Measurements from ENCODE around the gene CELF4. TPM values are rescaled to one million over a fixed set of nuclear protein-coding genes. Genes with fewer than 3 reads are reported as not detected.

CELF4 gene
- total and polyA plus RNA-seq, 10 of the 15 experiments (the other 5 are each of a cell fraction or from before 2014, with no cell fraction given): 0.03 to 0.32 TPM; not detected in 8

- 3% methylated on average over 5 of the region's 5 CpGs for WGBS (ENCODE audit: insufficient coverage, insufficient replicate concordance, low lambda C conversion rate, missing lambda C conversion rate)
- BruUV-seq (replicated peaks): no TSS peak
- no peak overlapping the region for H3K27ac ChIP-seq (ENCODE audit: control insufficient read depth, insufficient read depth)
- H3K9me3 ChIP-seq (replicated peaks; ENCODE audit: control insufficient read depth, insufficient read depth, low read length): no peaks in the 10 kb centered on the region
- FAIRE-seq: no peak
- no peaks in the 10 kb centered on the region for H3K36me3 ChIP-seq (ENCODE audit: control insufficient read depth in 2 of 2, insufficient read depth in 2 of 2, low read length in 1 of 2)
- in situ Hi-C loops (cut with MboI): no loop called here
- SMC1A ChIA-PET (ENCODE audit: uncharacterized antibody, unreplicated experiment): no interaction called here
- no peak for ATAC-seq
- H3K9ac ChIP-seq (ENCODE audit: control insufficient read depth, insufficient read depth, low read length): no peak overlapping the region
- peaks cover 0 to 2% of the 10 kb centered on the region in 2 experiments; a peak in 2 of 4 replicates for H3K27me3 ChIP-seq (replicated peaks in 1 of 2; ENCODE audit: control insufficient read depth in 2 of 2, insufficient read depth in 2 of 2, low read length in 1 of 2)
- H3K4me3 ChIP-seq: no peak overlapping the region
- CTCF ChIA-PET: no interaction called here
- TF ChIP-seq SUPT20H (IDR thresholded peaks at IDR 0.05; ENCODE audit: borderline replicate concordance, control insufficient read depth, low read depth, low read length): no peak
- TF ChIP-seq SREBF1 (IDR thresholded peaks at IDR 0.05; ENCODE audit: low read length): no peak
- no peak for TF ChIP-seq HDAC2 (IDR thresholded peaks at IDR 0.05)
- TF ChIP-seq RAD21 (IDR thresholded peaks at IDR 0.05; ENCODE audit: insufficient read depth, low read depth, low read length): no peak
- TF ChIP-seq NR2C2 (IDR thresholded peaks at IDR 0.05; ENCODE audit: borderline replicate concordance, control insufficient read depth, insufficient read length, low read depth): no peak
- TF ChIP-seq ZNF24 (IDR thresholded peaks at IDR 0.05): no peak
- TF ChIP-seq NFYB (IDR thresholded peaks at IDR 0.05; ENCODE audit: insufficient read depth, low read depth, low read length): no peak
- no peak for TF ChIP-seq MTA2 (IDR thresholded peaks at IDR 0.05; ENCODE audit: low read depth)
- TF ChIP-seq WRNIP1 (IDR thresholded peaks at IDR 0.05; ENCODE audit: borderline replicate concordance, low read depth, low read length): no peak
- no peak for TF ChIP-seq RFX5 (IDR thresholded peaks at IDR 0.05; ENCODE audit: low read depth, low read length)
- no peak for TF ChIP-seq RBBP5 (conservative IDR thresholded peaks at IDR 0.05)
- no peak for TF ChIP-seq ZBTB11 (CRISPR knock-in tag; IDR thresholded peaks at IDR 0.05)
- TF ChIP-seq RCOR1 (conservative IDR thresholded peaks at IDR 0.05; ENCODE audit: low read depth, low read length): no peak
- TF ChIP-seq NRF1 (conservative IDR thresholded peaks at IDR 0.05; ENCODE audit: low read depth, low read length): no peak
- TF ChIP-seq KLF5 (IDR thresholded peaks at IDR 0.05; ENCODE audit: partially characterized antibody): no peak
- no peak for TF ChIP-seq SIX5 (IDR thresholded peaks at IDR 0.05; ENCODE audit: low read depth, low read length, severe bottlenecking)
- TF ChIP-seq SKIL (IDR thresholded peaks at IDR 0.05; ENCODE audit: low read depth, poor library complexity, severe bottlenecking): no peak
- no peak for DNase-seq (ENCODE audit: low read depth, low spot score)
- RAD21 ChIA-PET (ENCODE audit: unreplicated experiment): no interaction called here
- H2AFZ ChIP-seq (ENCODE audit: control insufficient read depth, low read depth, low read length): no peak overlapping the region
- no peak overlapping the region for H3K4me2 ChIP-seq (ENCODE audit: control insufficient read depth, insufficient read depth)
- intact Hi-C loops (cut with micrococcal nuclease; ENCODE audit: unreplicated experiment): no loop called here
- POLR2A ChIA-PET: no interaction called here
- H3K4me1 ChIP-seq (ENCODE audit: control insufficient read depth, insufficient read depth, low read length): no peaks in the 10 kb centered on the region
- H3K79me2 ChIP-seq (ENCODE audit: control insufficient read depth, insufficient read depth, low read length): no peaks in the 10 kb centered on the region
- H4K20me1 ChIP-seq (ENCODE audit: control insufficient read depth, insufficient read depth): no peaks in the 10 kb centered on the region
These were observed 5.7 kb upstream of the CELF4 start for GRCh38 chr18:37571266-37571665.

All from GM12878 (cell line).